Dermis microvascular lymphatic vessel endothelial cell (primary cell): ENCODE results near the gene GJD3. TPM values are rescaled to one million over a fixed set of nuclear protein-coding genes. Genes with fewer than 3 reads are reported as not detected.

ENCODE experiments used
- DNase-seq, 2 donors: peaks; one replicate each; pipeline versions ENCODE4 v3.0.0 to v3.0.0-alpha.2; 2010; ENCODE audit warnings: low read depth in 2 of 2
- total RNA-seq: library from RNA; depleted of rRNA; stranded (reverse); fragments of >200 nt; gene quantifications from 2 replicates; pipeline ENCODE4 v1.2.1, GENCODE V29; 2014

The GJD3 gene
- total RNA-seq, 1 donor from 2014 or later, result 1.8 TPM

- DNase-seq, result no peak
These were observed 12.2 kb downstream of the GJD3 start for GRCh38 chr17:40352237-40352778.

- no peak for DNase-seq
These were observed 12.9 kb downstream of the GJD3 start for GRCh38 chr17:40351359-40352236.

GRCh38 chr17:40350689-40351358, 13.7 kb downstream of the GJD3 start:
- no peak for DNase-seq

- DNase-seq, result no peak
These were observed 14.4 kb downstream of the GJD3 start for GRCh38 chr17:40349895-40350688.

- no peak for DNase-seq
These were observed 15.1 kb downstream of the GJD3 start for GRCh38 chr17:40349477-40349894.

- no peak for DNase-seq
These were observed 15.7 kb downstream of the GJD3 start for GRCh38 chr17:40348562-40349476.

- DNase-seq, result no peak
These were observed 16.4 kb downstream of the GJD3 start for GRCh38 chr17:40348136-40348504.

GRCh38 chr17:40347319-40348135, 17.0 kb downstream of the GJD3 start:
- peak in 1 of 2 donors; percentile 56 for DNase-seq

GRCh38 chr17:40346765-40347158, 17.8 kb downstream of the GJD3 start:
- DNase-seq, result no peak

GRCh38 chr17:40345994-40346764, 18.4 kb downstream of the GJD3 start:
- DNase-seq, result no peak

GRCh38 chr17:40345161-40345993, 19.2 kb downstream of the GJD3 start:
- peak in 1 of 2 donors; percentile 66 for DNase-seq

GRCh38 chr17:40344421-40345160, 19.9 kb downstream of the GJD3 start:
- DNase-seq, result peak in 1 of 2 donors; percentile 22

GRCh38 chr17:40343219-40344119, 21.1 kb downstream of the GJD3 start:
- DNase-seq, result no peak

GRCh38 chr17:40342504-40343218, 21.9 kb downstream of the GJD3 start:
- no peak for DNase-seq

- DNase-seq, result peak in 1 of 2 donors; percentile 72
These were observed 22.6 kb downstream of the GJD3 start for GRCh38 chr17:40341808-40342503.
